HepG2 (cell line): Measurements from ENCODE around the gene CPXM2. TPM values are rescaled to one million over a fixed set of nuclear protein-coding genes. Genes with fewer than 3 reads are reported as not detected.

ENCODE experiments used
- ATAC-seq: fragments of 200-7000 bp; cut with Tn5 transposase; 3 replicates; pipeline ENCODE4 v1.9.1; 2020; ENCODE audit warnings: mild to moderate bottlenecking, moderate library complexity
- BruUV-seq: library from RNA; stranded (reverse); fragments of 400-500 nt; replicated peaks from 2 replicates; lab custom pipeline; 2021; lab: Mats Ljungman, UMichigan
- CTCF ChIA-PET: fragments of 300-600 bp; formaldehyde crosslinking; extraction: SDS; loops from one replicate; lab custom pipeline; 2021; ENCODE audit warnings: low total read pairs, inconsistent platforms, low intra/inter-chr PET ratio; lab: Yijun Ruan, JAX
- POLR2A ChIA-PET: fragments of 350-600 bp; sonication (Branson Sonifier 250); formaldehyde crosslinking; loops from one replicate; lab custom pipeline; 2020; ENCODE audit warnings: antibody characterized with exemption, inconsistent platforms; lab: Yijun Ruan, JAX
- DNase-seq: peaks from one replicate; pipeline ENCODE4 v3.0.0-alpha.2; 2015; ENCODE audit warnings: low spot score
- FAIRE-seq: peaks from 3 replicates; lab custom pipeline; 2011; peaks lifted over from hg19 to GRCh38; lab: Jason Lieb, UNC
- H2AFZ ChIP-seq: one replicate; pipeline ENCODE4 v1.6.1; 2011; ENCODE audit warnings: low read length, inconsistent platforms
- H3K27ac ChIP-seq: fragments of 300-600 bp; 3 replicates; pipeline ENCODE4 v1.8.0; 2011; ENCODE audit warnings: mixed run types, mild to moderate bottlenecking, mixed read lengths, low read length, inconsistent platforms; ENCODE audit not compliant: insufficient read depth; ENCODE audit errors: extremely low read length
- H3K27me3 ChIP-seq, 2 experiments: fragments of 200-600 bp in 1 of 2; 2 replicates in 1 of 2; 3 replicates in 1 of 2; pipeline versions ENCODE4 v1.6.0 to v1.8.0; 2011; ENCODE audit warnings: low read length in 2 of 2, mild to moderate bottlenecking in 2 of 2, moderate library complexity in 2 of 2, inconsistent platforms in 1 of 2; ENCODE audit not compliant: insufficient read depth in 2 of 2, control insufficient read depth in 1 of 2
- H3K36me3 ChIP-seq, 2 experiments: fragments of 200-600 bp in 1 of 2; replicated peaks in 1 of 2; 2 replicates in 1 of 2; 3 replicates in 1 of 2; pipeline versions ENCODE4 v1.5.1 to v1.8.0; 2011; ENCODE audit warnings: low read length in 2 of 2, inconsistent platforms in 1 of 2; ENCODE audit not compliant: insufficient read depth in 2 of 2, control insufficient read depth in 1 of 2
- H3K4me1 ChIP-seq: 2 replicates; pipeline ENCODE4 v1.5.1; 2012; ENCODE audit warnings: low read length, inconsistent platforms; ENCODE audit not compliant: insufficient read depth
- H3K4me2 ChIP-seq: 2 replicates; pipeline ENCODE4 v1.6.0; 2011; ENCODE audit warnings: low read depth, low read length, inconsistent platforms
- H3K4me3 ChIP-seq, 3 experiments: fragments of 200-600 bp in 1 of 3; sonication (generic), shearing (Covaris generic) in 1 of 3; replicated peaks in 1 of 3; 2 replicates each; pipeline ENCODE4 v1.5.1; 2011 to 2016; ENCODE audit warnings: low read length in 3 of 3, inconsistent platforms in 2 of 3, low read depth in 2 of 3, mild to moderate bottlenecking in 2 of 3, control low read depth in 1 of 3, mixed read lengths in 1 of 3; ENCODE audit not compliant: insufficient read depth in 1 of 3
- H3K79me2 ChIP-seq: one replicate; pipeline ENCODE4 v1.6.1; 2011; ENCODE audit warnings: low read length, inconsistent platforms; ENCODE audit not compliant: insufficient read depth
- H3K9ac ChIP-seq: 2 replicates; pipeline ENCODE4 v1.6.0; 2011; ENCODE audit warnings: mild to moderate bottlenecking, low read depth, low read length, inconsistent platforms; ENCODE audit not compliant: insufficient read depth
- H3K9me3 ChIP-seq: 2 replicates; pipeline ENCODE4 v1.5.1; 2012; ENCODE audit warnings: mild to moderate bottlenecking, low read length
- H4K20me1 ChIP-seq: 2 replicates; pipeline ENCODE4 v1.6.0; 2011; ENCODE audit warnings: inconsistent platforms, mild to moderate bottlenecking, low read length, moderate library complexity; ENCODE audit not compliant: insufficient read depth
- ARHGAP35 ChIP-seq: sonication (generic); formaldehyde crosslinking; IDR thresholded peaks from 2 replicates; pipeline ENCODE4 v1.9.0; 2022; ENCODE audit warnings: mild to moderate bottlenecking, inconsistent platforms, moderate library complexity, missing genetic modification reagents, borderline replicate concordance
- HDAC2 ChIP-seq: sonication (generic); formaldehyde crosslinking; IDR thresholded peaks from 2 replicates; pipeline ENCODE4 v1.4.0; 2020; ENCODE audit warnings: missing genetic modification reagents
- KLF9 ChIP-seq: IDR thresholded peaks from 2 replicates; pipeline ENCODE4 v1.6.1; 2016; ENCODE audit warnings: low read depth
- NR2C2 ChIP-seq: sonication (generic); formaldehyde crosslinking; IDR thresholded peaks from 2 replicates; pipeline ENCODE4 v1.4.0; 2020; ENCODE audit warnings: missing genetic modification reagents, mild to moderate bottlenecking, moderate library complexity, borderline replicate concordance
- PAXIP1 ChIP-seq: sonication (generic); formaldehyde crosslinking; conservative IDR thresholded peaks from 2 replicates; pipeline ENCODE4 v1.4.0; 2020; ENCODE audit warnings: mild to moderate bottlenecking, missing genetic modification reagents, moderate library complexity
- REPIN1 ChIP-seq: sonication (generic); formaldehyde crosslinking; IDR thresholded peaks from 2 replicates; pipeline ENCODE4 v1.8.0; 2022; ENCODE audit warnings: missing genetic modification reagents, low read depth, mild to moderate bottlenecking, borderline replicate concordance
- SMC3 ChIP-seq: IDR thresholded peaks from 2 replicates; pipeline ENCODE4 v1.6.1; 2011; ENCODE audit warnings: low read length, improper control_type of control experiment
- SP5 ChIP-seq: IDR thresholded peaks from 2 replicates; pipeline ENCODE4 v1.6.1; 2016; ENCODE audit warnings: low read depth, borderline replicate concordance
- ZNF121 ChIP-seq: sonication (generic); formaldehyde crosslinking; IDR thresholded peaks from 2 replicates; pipeline ENCODE4 v1.5.0; 2020; ENCODE audit warnings: mild to moderate bottlenecking, missing genetic modification reagents
- ZNF143 ChIP-seq: sonication (generic); formaldehyde crosslinking; IDR thresholded peaks from 2 replicates; pipeline ENCODE4 v1.4.0; 2020; ENCODE audit warnings: missing genetic modification reagents
- ZNF232 ChIP-seq: sonication (generic); formaldehyde crosslinking; IDR thresholded peaks from 2 replicates; pipeline ENCODE4 v1.4.0; 2020; ENCODE audit warnings: missing genetic modification reagents, borderline replicate concordance
- ZNF432 ChIP-seq: sonication (generic); formaldehyde crosslinking; IDR thresholded peaks from 2 replicates; pipeline ENCODE4 v1.5.0; 2020; ENCODE audit warnings: missing genetic modification reagents, mild to moderate bottlenecking, borderline replicate concordance
- ZNF552 ChIP-seq: sonication (generic); formaldehyde crosslinking; IDR thresholded peaks from 2 replicates; pipeline ENCODE4 v1.9.0; 2022; ENCODE audit warnings: missing genetic modification reagents, mild to moderate bottlenecking, borderline replicate concordance
- WGBS: methylation state at CpG from one replicate; pipeline ENCODE4 v1.1.6; 2017; ENCODE audit warnings: low lambda C conversion rate; 5-methylcytosine and 5-hydroxymethylcytosine counted together
- in situ Hi-C: cut with HindIII; loops from 2 replicates; pipeline ENCODE4 v1.10.0; 2017; ENCODE audit warnings: low pct_unique_long_range_greater_than_20kb; ENCODE audit not compliant: extremely low pct_ligation_motif_present
- intact Hi-C: fragments of 100-400 bp; cut with micrococcal nuclease; formaldehyde crosslinking; loops from one replicate; pipeline ENCODE4 v1.10.0; 2022; ENCODE audit not compliant: unreplicated experiment
- polyA plus RNA-seq, 8 experiments: library from polyadenylated mRNA; depleted of rRNA in 3 of 8; stranded (reverse) in 7 of 8; unstranded in 1 of 8; fragments of >200 nt; fragmentation: Illumina TruSeq in 4 of 8; extraction: Trizol in 4 of 8; gene quantifications; 2 replicates each; pipeline versions ENCODE4 v1.2.1 to v1.2.3, GENCODE V29; 2011 to 2016; ENCODE audit warnings: low read depth in 4 of 8, missing spikeins in 1 of 8, mixed read lengths in 1 of 8; ENCODE audit not compliant: insufficient read depth in 1 of 8
- total RNA-seq, 5 experiments: library from RNA; depleted of rRNA; stranded (reverse); fragments of >200 nt; fragmentation: Illumina TruSeq; extraction: Trizol; gene quantifications; 2 replicates each; pipeline ENCODE4 v1.2.3, GENCODE V29; 2016; ENCODE audit warnings: low read depth in 1 of 5
- TF ChIP-seq, protein P1 (sequence below): fragments of 450-650 bp; IDR thresholded peaks from 2 replicates; pipeline ENCODE4 v1.6.1; 2017; ENCODE audit warnings: mild to moderate bottlenecking

Gene CPXM2
- total and polyA plus RNA-seq, 2 of the 13 experiments (the other 11 are each of a cell fraction or from before 2014, with no cell fraction given): 0.03 TPM; not detected in 1

GRCh38 chr10:123862421-123863182 is 29.0 kb downstream of the CPXM2 start:
- ChIA-PET CTCF (no interaction called here), POLR2A (no interaction called here)
- no peak for DNase-seq
- Histone ChIP-seq H3K4me1 (no peaks in the 10 kb centered on the region), H3K9ac (no peak overlapping the region), H3K4me3 (no peak overlapping the region), H3K9me3 (no peaks in the 10 kb centered on the region), H3K4me2 (no peak overlapping the region), H4K20me1 (no peaks in the 10 kb centered on the region), H2AFZ (no peak overlapping the region), H3K79me2 (no peaks in the 10 kb centered on the region), H3K36me3 (no peaks in the 10 kb centered on the region), H3K27me3 (peaks cover 3 to 20% of the 10 kb centered on the region in 2 experiments; a peak in 3 of 5 replicates), H3K27ac (no peak overlapping the region)
- no peak for TF ChIP-seq HDAC2 (CRISPR knock-in tag)
- no peak for TF ChIP-seq NR2C2
- TF ChIP-seq, protein P1, sequence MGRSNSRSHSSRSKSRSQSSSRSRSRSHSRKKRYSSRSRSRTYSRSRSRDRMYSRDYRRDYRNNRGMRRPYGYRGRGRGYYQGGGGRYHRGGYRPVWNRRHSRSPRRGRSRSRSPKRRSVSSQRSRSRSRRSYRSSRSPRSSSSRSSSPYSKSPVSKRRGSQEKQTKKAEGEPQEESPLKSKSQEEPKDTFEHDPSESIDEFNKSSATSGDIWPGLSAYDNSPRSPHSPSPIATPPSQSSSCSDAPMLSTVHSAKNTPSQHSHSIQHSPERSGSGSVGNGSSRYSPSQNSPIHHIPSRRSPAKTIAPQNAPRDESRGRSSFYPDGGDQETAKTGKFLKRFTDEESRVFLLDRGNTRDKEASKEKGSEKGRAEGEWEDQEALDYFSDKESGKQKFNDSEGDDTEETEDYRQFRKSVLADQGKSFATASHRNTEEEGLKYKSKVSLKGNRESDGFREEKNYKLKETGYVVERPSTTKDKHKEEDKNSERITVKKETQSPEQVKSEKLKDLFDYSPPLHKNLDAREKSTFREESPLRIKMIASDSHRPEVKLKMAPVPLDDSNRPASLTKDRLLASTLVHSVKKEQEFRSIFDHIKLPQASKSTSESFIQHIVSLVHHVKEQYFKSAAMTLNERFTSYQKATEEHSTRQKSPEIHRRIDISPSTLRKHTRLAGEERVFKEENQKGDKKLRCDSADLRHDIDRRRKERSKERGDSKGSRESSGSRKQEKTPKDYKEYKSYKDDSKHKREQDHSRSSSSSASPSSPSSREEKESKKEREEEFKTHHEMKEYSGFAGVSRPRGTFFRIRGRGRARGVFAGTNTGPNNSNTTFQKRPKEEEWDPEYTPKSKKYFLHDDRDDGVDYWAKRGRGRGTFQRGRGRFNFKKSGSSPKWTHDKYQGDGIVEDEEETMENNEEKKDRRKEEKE: no peak
- no peak for TF ChIP-seq ZNF552 (CRISPR knock-in tag)
- TF ChIP-seq SP5: no peak
- TF ChIP-seq ARHGAP35: no peak
- no peak for TF ChIP-seq KLF9
- TF ChIP-seq ZNF232: no peak
- TF ChIP-seq REPIN1 (CRISPR knock-in tag): no peak
- no peak for TF ChIP-seq ZNF432 (CRISPR knock-in tag)
- no peak for TF ChIP-seq ZNF121 (CRISPR knock-in tag)
- no peak for TF ChIP-seq ZNF143
- no peak for TF ChIP-seq PAXIP1 (CRISPR knock-in tag)
- TF ChIP-seq SMC3: no peak
- intact Hi-C loops (no loop called here), in situ Hi-C loops (no loop called here)
- WGBS: 50% methylated on average over 9 of the region's 9 CpGs
- no TSS peak for BruUV-seq
- FAIRE-seq: no peak
- no peak for ATAC-seq
